HEK293 (cell line): Measurements from ENCODE around the gene LAMB2.
A peak's percentile ranks its signal among the peaks of the same experiment; 100 is the strongest.

Experiments used
- CTCF ChIA-PET: fragments of 350-600 bp; formaldehyde crosslinking; extraction: SDS; loops from one replicate; lab custom pipeline; 2021; ENCODE audit warnings: antibody characterized with exemption; lab: Yijun Ruan, JAX
- POLR2A ChIA-PET: fragments of 300-600 bp; formaldehyde crosslinking; extraction: SDS; loops from one replicate; lab custom pipeline; 2020; ENCODE audit warnings: antibody characterized with exemption, inconsistent platforms; lab: Yijun Ruan, JAX
- H3K27ac ChIP-seq: fragments of 200-500 bp; sonication (Bioruptor generic); 2 replicates; pipeline ENCODE4 v1.5.1; 2014; ENCODE audit warnings: low read depth, low read length, control low read depth, inconsistent platforms; ENCODE audit errors: extremely low read depth
- H3K36me3 ChIP-seq, 2 experiments: fragments of 200-500 bp in 1 of 2; sonication (Bioruptor generic) in 1 of 2; 1 replicate in 1 of 2; 2 replicates in 1 of 2; pipeline ENCODE4 v1.5.1; 2014 to 2017; ENCODE audit warnings: inconsistent platforms in 2 of 2, low read length in 2 of 2; ENCODE audit not compliant: control insufficient read depth in 2 of 2, insufficient read depth in 1 of 2
- H3K4me1 ChIP-seq: fragments of 200-500 bp; sonication (Bioruptor generic); 2 replicates; pipeline ENCODE4 v1.5.1; 2014; ENCODE audit warnings: mild to moderate bottlenecking, low read length, inconsistent platforms; ENCODE audit not compliant: control insufficient read depth, insufficient read depth
- H3K4me3 ChIP-seq: 2 replicates; pipeline ENCODE4 v1.5.1; 2011; ENCODE audit warnings: low read depth, mild to moderate bottlenecking, control low read depth, low read length, moderate library complexity
- H3K9me3 ChIP-seq: fragments of 200-500 bp; sonication (Bioruptor generic); 2 replicates; pipeline ENCODE4 v1.5.1; 2014; ENCODE audit warnings: low read depth, low read length, inconsistent platforms; ENCODE audit not compliant: control insufficient read depth, insufficient read depth
- BCL11B ChIP-seq: fragments of 450-650 bp; formaldehyde crosslinking; IDR thresholded peaks from 2 replicates; pipeline ENCODE4 v1.5.1; 2016; ENCODE audit warnings: low read depth, missing biosample characterization, missing genetic modification characterization
- OSR2 ChIP-seq: fragments of 450-650 bp; formaldehyde crosslinking; IDR thresholded peaks from 2 replicates; pipeline ENCODE4 v1.5.1; 2016; ENCODE audit warnings: missing biosample characterization, missing genetic modification characterization
- SCRT1 ChIP-seq: fragments of 450-650 bp; formaldehyde crosslinking; IDR thresholded peaks from 2 replicates; pipeline ENCODE4 v1.5.1; 2016; ENCODE audit warnings: missing biosample characterization, missing genetic modification characterization, borderline replicate concordance
- SP2 ChIP-seq: fragments of 450-650 bp; formaldehyde crosslinking; IDR thresholded peaks from 2 replicates; pipeline ENCODE4 v1.5.1; 2016; ENCODE audit warnings: missing biosample characterization, missing genetic modification characterization
- TCF7L2 ChIP-seq: IDR thresholded peaks from 2 replicates; pipeline ENCODE4 v1.6.1; 2011; ENCODE audit warnings: low read depth, mild to moderate bottlenecking, inconsistent platforms, low read length, moderate library complexity, borderline replicate concordance
- YY2 ChIP-seq: fragments of 450-650 bp; formaldehyde crosslinking; IDR thresholded peaks from 2 replicates; pipeline ENCODE4 v1.5.1; 2016; ENCODE audit warnings: missing biosample characterization, missing genetic modification characterization
- ZNF132 ChIP-seq: fragments of 450-650 bp; formaldehyde crosslinking; IDR thresholded peaks from 2 replicates; pipeline ENCODE4 v1.5.1; 2017; ENCODE audit warnings: missing biosample characterization, missing genetic modification characterization, borderline replicate concordance
- ZNF2 ChIP-seq: fragments of 450-650 bp; formaldehyde crosslinking; IDR thresholded peaks from 2 replicates; pipeline ENCODE4 v1.5.1; 2016; ENCODE audit warnings: missing biosample characterization, missing genetic modification characterization
- ZNF266 ChIP-seq: fragments of 450-650 bp; formaldehyde crosslinking; IDR thresholded peaks from 2 replicates; pipeline ENCODE4 v1.5.1; 2016; ENCODE audit warnings: missing biosample characterization, missing genetic modification characterization, low read depth
- ZNF354C ChIP-seq: fragments of 450-650 bp; formaldehyde crosslinking; IDR thresholded peaks from 2 replicates; pipeline ENCODE4 v1.5.1; 2016; ENCODE audit warnings: missing biosample characterization, missing genetic modification characterization, low read depth, borderline replicate concordance
- ZNF600 ChIP-seq: fragments of 450-650 bp; formaldehyde crosslinking; IDR thresholded peaks from 2 replicates; pipeline ENCODE4 v1.5.1; 2016; ENCODE audit warnings: missing biosample characterization, missing genetic modification characterization
- ZNF704 ChIP-seq: fragments of 450-650 bp; formaldehyde crosslinking; IDR thresholded peaks from 2 replicates; pipeline ENCODE4 v1.5.1; 2016; ENCODE audit warnings: missing biosample characterization, missing genetic modification characterization
- ZNF76 ChIP-seq: fragments of 450-650 bp; formaldehyde crosslinking; IDR thresholded peaks from 2 replicates; pipeline ENCODE4; 2016; ENCODE audit warnings: low read depth, missing biosample characterization, missing genetic modification characterization, borderline replicate concordance
- ZNF791 ChIP-seq: fragments of 450-650 bp; formaldehyde crosslinking; IDR thresholded peaks from 2 replicates; pipeline ENCODE4 v1.5.1; 2016; ENCODE audit warnings: missing biosample characterization, missing genetic modification characterization
- ZNF837 ChIP-seq: fragments of 450-650 bp; formaldehyde crosslinking; IDR thresholded peaks from 2 replicates; pipeline ENCODE4 v1.5.1; 2016; ENCODE audit warnings: missing biosample characterization, missing genetic modification characterization
- TF ChIP-seq, protein P1 (sequence below): fragments of 450-650 bp; formaldehyde crosslinking; IDR thresholded peaks from 2 replicates; pipeline ENCODE4 v1.5.1; 2016; ENCODE audit warnings: missing biosample characterization, missing genetic modification characterization, borderline replicate concordance
- TF ChIP-seq, protein P2 (sequence below): fragments of 450-650 bp; formaldehyde crosslinking; IDR thresholded peaks from 2 replicates; pipeline ENCODE4 v1.5.1; 2017; ENCODE audit warnings: missing biosample characterization, missing genetic modification characterization
- TF ChIP-seq, protein P3 (sequence below): fragments of 450-650 bp; formaldehyde crosslinking; IDR thresholded peaks from 2 replicates; pipeline ENCODE4 v1.5.1; 2016; ENCODE audit warnings: missing biosample characterization, missing genetic modification characterization

Gene LAMB2

DNA sequence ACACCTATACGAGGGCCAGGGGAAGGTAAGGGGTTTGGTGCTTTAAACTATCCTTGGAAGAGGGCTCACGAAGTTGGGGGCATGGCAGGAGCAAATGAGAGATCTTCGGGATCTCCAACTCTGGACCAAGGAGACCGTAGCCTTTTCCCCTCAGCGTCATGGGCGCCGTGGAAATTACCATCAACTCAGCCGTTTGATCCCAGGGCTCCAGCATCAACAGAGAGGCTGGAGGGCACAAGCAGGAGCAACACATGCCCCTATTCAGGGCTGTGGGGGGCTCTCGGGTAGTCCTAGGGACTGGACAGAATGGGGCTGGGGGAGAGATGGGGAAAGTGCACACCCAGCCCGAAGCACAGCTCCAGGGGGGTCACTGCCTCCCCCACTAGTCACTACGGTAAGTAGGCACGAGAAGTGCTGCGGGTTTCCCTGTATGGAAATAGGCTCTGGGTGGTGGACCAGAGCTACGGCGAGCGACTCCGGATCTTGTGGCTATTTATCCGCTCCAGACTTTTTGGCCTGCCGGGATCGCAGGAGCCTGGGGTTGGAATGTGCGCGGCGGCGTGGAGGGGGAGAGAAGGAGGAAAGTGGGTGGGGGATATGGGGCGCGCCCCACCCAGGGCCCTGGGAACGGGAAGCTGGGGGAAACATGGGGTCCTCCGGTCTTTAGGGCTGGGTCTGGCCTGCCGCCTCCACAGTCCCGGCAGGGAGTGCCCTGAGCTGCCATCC, 539 bp upstream of the LAMB2 start (continued):
- TF ChIP-seq ZNF76 (tag by site-specific recombination), result peak; percentile 39; the same call in 1 of the 2 replicates
- TF ChIP-seq BCL11B, result no peak
- TF ChIP-seq YY2 (tag by site-specific recombination), result no peak
- no peak for TF ChIP-seq ZNF2 (tag by site-specific recombination)

GRCh38 chr3:49132073-49132436, 795 bp downstream of the LAMB2 start:
- H3K36me3 ChIP-seq, result peaks cover 0 to 39% of the 10 kb centered on the region in 2 experiments; a peak in 2 of 3 replicates
- H3K4me3 ChIP-seq, result peak overlapping the region; percentile 71
- H3K27ac ChIP-seq, result 0 out of 2 replicates have a peak overlapping the region, but pooled peaks have one; percentile 52
- CTCF ChIA-PET, result interaction anchor here (0.8 to 1.0 kb wide), 2 partner anchors 39 to 108 kb away, joined by 3 to 4 read pairs; partner anchors contain the start of gene KLHDC8B
- no peaks in the 10 kb centered on the region; the same call in 1 of the 2 replicates for H3K4me1 ChIP-seq
- H3K9me3 ChIP-seq, result no peaks in the 10 kb centered on the region
- POLR2A ChIA-PET, result interaction anchor here (0.6 to 3.4 kb wide), 8 partner anchors 11 to 338 kb away, joined by 3 to 31 read pairs (median 4); partner anchors contain the start of genes DAG1, IMPDH2, QRICH1 and RHOA
- TF ChIP-seq ZNF132 (tag by site-specific recombination) (no peak), OSR2 (tag by site-specific recombination) (no peak), ZNF354C (tag by site-specific recombination) (no peak), SCRT1 (tag by site-specific recombination) (no peak), ZNF837 (no peak), ZNF704 (tag by site-specific recombination) (no peak), ZNF791 (no peak), TCF7L2 (no peak), SP2 (no peak), ZNF266 (no peak), ZNF600 (tag by site-specific recombination) (no peak)
- TF ChIP-seq, protein P1, sequence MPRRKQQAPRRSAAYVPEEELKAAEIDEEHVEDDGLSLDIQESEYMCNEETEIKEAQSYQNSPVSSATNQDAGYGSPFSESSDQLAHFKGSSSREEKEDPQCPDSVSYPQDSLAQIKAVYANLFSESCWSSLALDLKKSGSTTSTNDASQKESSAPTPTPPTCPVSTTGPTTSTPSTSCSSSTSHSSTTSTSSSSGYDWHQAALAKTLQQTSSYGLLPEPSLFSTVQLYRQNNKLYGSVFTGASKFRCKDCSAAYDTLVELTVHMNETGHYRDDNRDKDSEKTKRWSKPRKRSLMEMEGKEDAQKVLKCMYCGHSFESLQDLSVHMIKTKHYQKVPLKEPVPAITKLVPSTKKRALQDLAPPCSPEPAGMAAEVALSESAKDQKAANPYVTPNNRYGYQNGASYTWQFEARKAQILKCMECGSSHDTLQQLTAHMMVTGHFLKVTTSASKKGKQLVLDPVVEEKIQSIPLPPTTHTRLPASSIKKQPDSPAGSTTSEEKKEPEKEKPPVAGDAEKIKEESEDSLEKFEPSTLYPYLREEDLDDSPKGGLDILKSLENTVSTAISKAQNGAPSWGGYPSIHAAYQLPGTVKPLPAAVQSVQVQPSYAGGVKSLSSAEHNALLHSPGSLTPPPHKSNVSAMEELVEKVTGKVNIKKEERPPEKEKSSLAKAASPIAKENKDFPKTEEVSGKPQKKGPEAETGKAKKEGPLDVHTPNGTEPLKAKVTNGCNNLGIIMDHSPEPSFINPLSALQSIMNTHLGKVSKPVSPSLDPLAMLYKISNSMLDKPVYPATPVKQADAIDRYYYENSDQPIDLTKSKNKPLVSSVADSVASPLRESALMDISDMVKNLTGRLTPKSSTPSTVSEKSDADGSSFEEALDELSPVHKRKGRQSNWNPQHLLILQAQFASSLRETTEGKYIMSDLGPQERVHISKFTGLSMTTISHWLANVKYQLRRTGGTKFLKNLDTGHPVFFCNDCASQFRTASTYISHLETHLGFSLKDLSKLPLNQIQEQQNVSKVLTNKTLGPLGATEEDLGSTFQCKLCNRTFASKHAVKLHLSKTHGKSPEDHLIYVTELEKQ (tag by site-specific recombination), result no peak
- TF ChIP-seq, protein P2, sequence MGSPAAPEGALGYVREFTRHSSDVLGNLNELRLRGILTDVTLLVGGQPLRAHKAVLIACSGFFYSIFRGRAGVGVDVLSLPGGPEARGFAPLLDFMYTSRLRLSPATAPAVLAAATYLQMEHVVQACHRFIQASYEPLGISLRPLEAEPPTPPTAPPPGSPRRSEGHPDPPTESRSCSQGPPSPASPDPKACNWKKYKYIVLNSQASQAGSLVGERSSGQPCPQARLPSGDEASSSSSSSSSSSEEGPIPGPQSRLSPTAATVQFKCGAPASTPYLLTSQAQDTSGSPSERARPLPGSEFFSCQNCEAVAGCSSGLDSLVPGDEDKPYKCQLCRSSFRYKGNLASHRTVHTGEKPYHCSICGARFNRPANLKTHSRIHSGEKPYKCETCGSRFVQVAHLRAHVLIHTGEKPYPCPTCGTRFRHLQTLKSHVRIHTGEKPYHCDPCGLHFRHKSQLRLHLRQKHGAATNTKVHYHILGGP (tag by site-specific recombination), result no peak
- TF ChIP-seq, protein P3, sequence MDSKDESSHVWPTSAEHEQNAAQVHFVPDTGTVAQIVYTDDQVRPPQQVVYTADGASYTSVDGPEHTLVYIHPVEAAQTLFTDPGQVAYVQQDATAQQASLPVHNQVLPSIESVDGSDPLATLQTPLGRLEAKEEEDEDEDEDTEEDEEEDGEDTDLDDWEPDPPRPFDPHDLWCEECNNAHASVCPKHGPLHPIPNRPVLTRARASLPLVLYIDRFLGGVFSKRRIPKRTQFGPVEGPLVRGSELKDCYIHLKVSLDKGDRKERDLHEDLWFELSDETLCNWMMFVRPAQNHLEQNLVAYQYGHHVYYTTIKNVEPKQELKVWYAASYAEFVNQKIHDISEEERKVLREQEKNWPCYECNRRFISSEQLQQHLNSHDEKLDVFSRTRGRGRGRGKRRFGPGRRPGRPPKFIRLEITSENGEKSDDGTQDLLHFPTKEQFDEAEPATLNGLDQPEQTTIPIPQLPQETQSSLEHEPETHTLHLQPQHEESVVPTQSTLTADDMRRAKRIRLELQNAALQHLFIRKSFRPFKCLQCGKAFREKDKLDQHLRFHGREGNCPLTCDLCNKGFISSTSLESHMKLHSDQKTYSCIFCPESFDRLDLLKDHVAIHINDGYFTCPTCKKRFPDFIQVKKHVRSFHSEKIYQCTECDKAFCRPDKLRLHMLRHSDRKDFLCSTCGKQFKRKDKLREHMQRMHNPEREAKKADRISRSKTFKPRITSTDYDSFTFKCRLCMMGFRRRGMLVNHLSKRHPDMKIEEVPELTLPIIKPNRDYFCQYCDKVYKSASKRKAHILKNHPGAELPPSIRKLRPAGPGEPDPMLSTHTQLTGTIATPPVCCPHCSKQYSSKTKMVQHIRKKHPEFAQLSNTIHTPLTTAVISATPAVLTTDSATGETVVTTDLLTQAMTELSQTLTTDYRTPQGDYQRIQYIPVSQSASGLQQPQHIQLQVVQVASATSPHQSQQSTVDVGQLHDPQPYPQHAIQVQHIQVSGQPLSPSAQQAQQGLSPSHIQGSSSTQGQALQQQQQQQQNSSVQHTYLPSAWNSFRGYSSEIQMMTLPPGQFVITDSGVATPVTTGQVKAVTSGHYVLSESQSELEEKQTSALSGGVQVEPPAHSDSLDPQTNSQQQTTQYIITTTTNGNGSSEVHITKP (tag by site-specific recombination), result no peak
